Spleen (tissue), 11 donors: ENCODE data around the gene ASAP2. TPM values are rescaled to one million over a fixed set of nuclear protein-coding genes. Genes with fewer than 3 reads are reported as not detected.

Experiments
- DNase-seq: peaks from one replicate; pipeline ENCODE4 v3.0.0-alpha.2; 2020
- H3K27ac ChIP-seq, 8 donors: fragments of 200-600 bp; sonication (generic) in 7 of 8; 1 replicate in 4 of 8; 2 replicates in 4 of 8; pipeline versions ENCODE4 v1.5.0 to v1.8.0; 2016 to 2021; ENCODE audit warnings: inconsistent platforms in 4 of 8, mild to moderate bottlenecking in 4 of 8, moderate library complexity in 1 of 8
- H3K27me3 ChIP-seq, 7 donors: fragments of 200-600 bp; sonication (generic) in 6 of 7; replicated peaks in 1 of 7; 1 replicate in 4 of 7; 2 replicates in 3 of 7; pipeline versions ENCODE4 v1.5.0 to v1.8.0; 2016 to 2021; ENCODE audit warnings: inconsistent platforms in 3 of 7, mild to moderate bottlenecking in 1 of 7
- H3K36me3 ChIP-seq, 6 donors: fragments of 200-600 bp; sonication (generic) in 5 of 6; 1 replicate in 4 of 6; 2 replicates in 2 of 6; pipeline versions ENCODE4 v1.5.0 to v1.8.0; 2016 to 2021; ENCODE audit warnings: inconsistent platforms in 2 of 6
- H3K4me1 ChIP-seq, 6 donors: fragments of 200-600 bp; sonication (generic) in 5 of 6; 1 replicate in 3 of 6; 2 replicates in 3 of 6; pipeline versions ENCODE4 v1.5.0 to v1.8.0; 2016 to 2021; ENCODE audit warnings: inconsistent platforms in 3 of 6
- H3K4me3 ChIP-seq, 8 donors: fragments of 200-600 bp; sonication (generic) in 7 of 8; 1 replicate in 4 of 8; 2 replicates in 4 of 8; pipeline versions ENCODE4 v1.5.0 to v1.8.0; 2016 to 2021; ENCODE audit warnings: inconsistent platforms in 4 of 8, mild to moderate bottlenecking in 4 of 8, moderate library complexity in 2 of 8
- H3K9me3 ChIP-seq, 8 donors: fragments of 200-600 bp; sonication (generic) in 7 of 8; 1 replicate in 4 of 8; 2 replicates in 4 of 8; pipeline versions ENCODE4 v1.5.0 to v1.8.0; 2016 to 2021; ENCODE audit warnings: inconsistent platforms in 4 of 8
- POLR2A ChIP-seq, 3 donors: fragments of 450-650 bp; IDR thresholded peaks; one replicate each; pipeline ENCODE4 v1.5.1; 2017; ENCODE audit warnings: antibody characterized with exemption in 3 of 3, mild to moderate bottlenecking in 1 of 3
- POLR2AphosphoS5 ChIP-seq, 3 donors: sonication (generic); formaldehyde crosslinking; IDR thresholded peaks; one replicate each; pipeline ENCODE4 v1.5.1; 2017; ENCODE audit warnings: antibody characterized with exemption in 3 of 3
- WGBS, 5 donors: extraction: QIAGEN DNeasy Blood & Tissue Kit in 3 of 5; methylation state at CpG; one replicate each; pipeline versions ENCODE4 v1.1.5 to v1.1.7; 2013 to 2018; 5-methylcytosine and 5-hydroxymethylcytosine counted together
- intact Hi-C: fragments of 100-400 bp; cut with DNase I; formaldehyde crosslinking; loops from one replicate; pipeline ENCODE4 v1.15.0; 2023; ENCODE audit warnings: low total_unique reads
- polyA plus RNA-seq, 3 donors: library from polyadenylated mRNA; stranded (reverse); fragments of 200-250 nt; gene quantifications; one replicate each; pipeline ENCODE4 v1.2.1, GENCODE V29; 2013
- total RNA-seq, 7 donors: library from RNA; depleted of rRNA in 3 of 7; stranded (reverse); fragments of >200 nt in 3 of 7; fragmentation: NEBNext Ultra II Directional in 4 of 7; extraction: Animal tissue kit (Norgen Biotek cat#: 25700) in 4 of 7; gene quantifications; one replicate each; pipeline versions ENCODE4 v1.1.0 to v1.2.1, GENCODE V29; 2016 to 2021
- TF ChIP-seq, protein P1 (sequence below), 11 experiments: fragments of 200-600 bp in 7 of 11; fragments of 450-650 bp in 4 of 11; sonication (generic) in 4 of 11; IDR thresholded peaks in 8 of 11; conservative IDR thresholded peaks in 3 of 11; 1 replicate in 7 of 11; 2 replicates in 4 of 11; pipeline versions ENCODE4 v1.4.0 to v1.8.0; 2016 to 2021; ENCODE audit warnings: antibody characterized with exemption in 11 of 11, inconsistent platforms in 4 of 11, mild to moderate bottlenecking in 1 of 11
- donor health status: healthy with polysubstance abuse.
- donor health status: DM: no; HTN: no; CAD: no; lungs with moderate emphysema.
- donor health status: DM: no; HTN: no; CAD: no.
- donor health status: Bipolar disorder and iron deficiency.
- donor health status: healthy.
- donor health status: DM: no; HTN: no; CAD: no.
- donor health status: DM: yes; HTN: yes; CAD: no.

ASAP2 gene
- total and polyA plus RNA-seq, 10 donors = 0.93 to 3.0 (median 2.2) TPM

DNA sequence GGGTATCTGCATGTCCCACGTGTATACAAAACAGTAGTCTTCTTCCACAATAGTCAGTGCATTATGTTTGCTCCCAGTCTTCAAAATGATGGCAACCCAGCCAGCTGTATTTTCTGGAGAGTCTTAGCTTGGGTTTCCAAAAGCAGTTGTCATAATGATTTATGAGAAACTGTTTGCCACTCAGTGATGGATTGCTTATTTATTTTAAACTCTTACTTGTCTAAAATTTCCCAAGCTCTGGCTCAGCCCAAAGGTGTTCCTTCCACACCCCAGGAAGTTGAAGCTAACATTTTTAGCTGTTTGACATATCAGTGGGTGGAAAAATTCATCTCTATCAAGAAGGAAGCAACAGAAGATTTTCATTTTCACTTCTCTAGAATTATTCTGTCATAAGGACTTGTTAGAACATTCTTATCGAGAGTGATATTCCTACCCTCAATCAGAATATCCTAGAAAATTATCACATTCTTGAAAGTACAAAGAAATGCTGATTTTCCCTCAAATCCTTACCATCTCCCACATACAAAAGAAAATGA lies 78.8 kb downstream of the ASAP2 start:
- Histone ChIP-seq H3K4me3 (no peak overlapping the region), H3K9me3 (no peaks in the 10 kb centered on the region), H3K27ac (no peak overlapping the region), H3K36me3 (no peaks in the 10 kb centered on the region), H3K4me1 (no peaks in the 10 kb centered on the region), H3K27me3 (peaks cover 0 to 58% (median 4%) of the 10 kb centered on the region in 7 donors)
- DNase-seq = no peak
- TF ChIP-seq, protein P1, sequence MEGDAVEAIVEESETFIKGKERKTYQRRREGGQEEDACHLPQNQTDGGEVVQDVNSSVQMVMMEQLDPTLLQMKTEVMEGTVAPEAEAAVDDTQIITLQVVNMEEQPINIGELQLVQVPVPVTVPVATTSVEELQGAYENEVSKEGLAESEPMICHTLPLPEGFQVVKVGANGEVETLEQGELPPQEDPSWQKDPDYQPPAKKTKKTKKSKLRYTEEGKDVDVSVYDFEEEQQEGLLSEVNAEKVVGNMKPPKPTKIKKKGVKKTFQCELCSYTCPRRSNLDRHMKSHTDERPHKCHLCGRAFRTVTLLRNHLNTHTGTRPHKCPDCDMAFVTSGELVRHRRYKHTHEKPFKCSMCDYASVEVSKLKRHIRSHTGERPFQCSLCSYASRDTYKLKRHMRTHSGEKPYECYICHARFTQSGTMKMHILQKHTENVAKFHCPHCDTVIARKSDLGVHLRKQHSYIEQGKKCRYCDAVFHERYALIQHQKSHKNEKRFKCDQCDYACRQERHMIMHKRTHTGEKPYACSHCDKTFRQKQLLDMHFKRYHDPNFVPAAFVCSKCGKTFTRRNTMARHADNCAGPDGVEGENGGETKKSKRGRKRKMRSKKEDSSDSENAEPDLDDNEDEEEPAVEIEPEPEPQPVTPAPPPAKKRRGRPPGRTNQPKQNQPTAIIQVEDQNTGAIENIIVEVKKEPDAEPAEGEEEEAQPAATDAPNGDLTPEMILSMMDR (IDR thresholded peaks at IDR 0.05 in 8 of 11, conservative IDR thresholded peaks at IDR 0.05 in 3 of 11) = no peak
- TF ChIP-seq POLR2AphosphoS5 (IDR thresholded peaks at IDR 0.05) = no peak
- 62 to 86% (median 76%) methylated on average over 2 of the region's 2 CpGs for WGBS, 5 donors
- intact Hi-C loops = no loop called here

DNA sequence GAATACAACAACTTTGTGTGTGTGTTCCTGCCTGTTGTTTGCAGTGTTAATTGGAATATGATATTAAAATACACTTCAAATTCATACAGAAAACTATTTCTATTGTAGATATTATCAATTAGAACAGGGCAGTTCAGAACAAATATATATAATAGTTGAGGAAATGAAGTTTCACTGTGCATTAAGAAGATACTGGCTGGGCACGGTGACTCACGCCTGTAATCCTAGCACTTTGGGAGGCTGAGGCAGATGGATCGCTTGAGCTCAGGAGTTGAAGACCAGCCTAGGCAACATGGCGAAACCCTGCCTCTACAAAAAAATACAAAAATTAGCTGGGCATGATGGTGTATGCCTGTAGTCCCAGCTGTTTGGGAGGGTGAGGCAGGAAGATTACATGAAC lies 79.3 kb downstream of the ASAP2 start:
- Histone ChIP-seq H3K9me3 (no peaks in the 10 kb centered on the region), H3K4me1 (no peaks in the 10 kb centered on the region), H3K27ac (no peak overlapping the region), H3K4me3 (no peak overlapping the region), H3K27me3 (peaks cover 0 to 62% (median 4%) of the 10 kb centered on the region in 7 donors), H3K36me3 (no peaks in the 10 kb centered on the region)
- WGBS, 5 donors = 91 to 97% (median 92%) methylated on average over 4 of the region's 4 CpGs
- intact Hi-C loops = no loop called here
- TF ChIP-seq, protein P1 (IDR thresholded peaks at IDR 0.05 in 8 of 11, conservative IDR thresholded peaks at IDR 0.05 in 3 of 11) = no peak
- TF ChIP-seq POLR2A (IDR thresholded peaks at IDR 0.05) (no peak), POLR2AphosphoS5 (IDR thresholded peaks at IDR 0.05) (no peak)
- no peak for DNase-seq

DNA sequence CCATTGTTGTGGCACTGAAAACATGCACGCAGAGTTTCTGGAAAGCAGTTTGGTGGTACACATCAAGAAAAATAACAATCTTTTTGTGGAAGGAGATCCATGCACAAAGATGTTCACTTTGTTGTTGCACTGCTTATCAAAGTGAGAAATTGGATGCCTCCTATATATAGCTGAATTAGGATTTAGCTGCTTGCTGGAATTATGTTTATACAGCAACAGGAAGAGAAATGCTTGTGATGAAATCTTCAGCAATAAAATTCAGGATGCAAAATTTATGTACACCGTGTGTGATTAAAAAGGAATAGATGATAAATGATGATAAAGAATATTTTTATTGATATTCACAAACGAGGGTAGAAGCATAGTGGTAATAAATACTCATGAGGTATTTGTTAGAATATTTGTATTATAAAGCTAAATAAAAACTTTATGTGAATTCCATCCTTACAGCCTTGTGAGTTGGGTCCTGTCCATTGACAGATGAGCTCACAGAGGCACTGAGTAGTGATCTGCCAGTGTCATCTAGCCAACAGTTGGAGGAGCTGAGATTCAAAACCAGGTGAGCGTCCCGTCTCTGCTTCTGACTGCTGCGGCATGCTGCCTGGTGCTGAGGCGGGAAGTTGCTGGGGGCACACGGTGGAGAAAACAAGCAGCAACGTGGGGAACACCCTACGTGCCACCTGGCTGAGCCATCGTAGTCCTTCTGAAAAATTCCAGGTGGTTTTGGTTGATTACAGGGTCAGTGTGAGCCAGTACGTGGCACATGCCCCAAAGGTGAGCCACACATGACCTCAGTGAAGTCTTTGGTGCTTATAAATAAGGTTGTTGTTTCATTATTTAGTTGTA lies 80.2 kb downstream of the ASAP2 start:
- TF ChIP-seq, protein P1 (IDR thresholded peaks at IDR 0.05 in 8 of 11, conservative IDR thresholded peaks at IDR 0.05 in 3 of 11) = no peak
- TF ChIP-seq POLR2A (IDR thresholded peaks at IDR 0.05) = no peak
- TF ChIP-seq POLR2AphosphoS5 (IDR thresholded peaks at IDR 0.05) = no peak
- no peaks in the 10 kb centered on the region for H3K4me1 ChIP-seq
- 81 to 95% (median 87%) methylated on average over 12 of the region's 12 CpGs for WGBS, 5 donors
- no peaks in the 10 kb centered on the region for H3K9me3 ChIP-seq
- peaks cover 0 to 64% (median 4%) of the 10 kb centered on the region in 7 donors for H3K27me3 ChIP-seq
- DNase-seq = no peak
- no peak overlapping the region for H3K4me3 ChIP-seq
- no peak overlapping the region for H3K27ac ChIP-seq
- intact Hi-C loops = no loop called here
- no peaks in the 10 kb centered on the region for H3K36me3 ChIP-seq

DNA sequence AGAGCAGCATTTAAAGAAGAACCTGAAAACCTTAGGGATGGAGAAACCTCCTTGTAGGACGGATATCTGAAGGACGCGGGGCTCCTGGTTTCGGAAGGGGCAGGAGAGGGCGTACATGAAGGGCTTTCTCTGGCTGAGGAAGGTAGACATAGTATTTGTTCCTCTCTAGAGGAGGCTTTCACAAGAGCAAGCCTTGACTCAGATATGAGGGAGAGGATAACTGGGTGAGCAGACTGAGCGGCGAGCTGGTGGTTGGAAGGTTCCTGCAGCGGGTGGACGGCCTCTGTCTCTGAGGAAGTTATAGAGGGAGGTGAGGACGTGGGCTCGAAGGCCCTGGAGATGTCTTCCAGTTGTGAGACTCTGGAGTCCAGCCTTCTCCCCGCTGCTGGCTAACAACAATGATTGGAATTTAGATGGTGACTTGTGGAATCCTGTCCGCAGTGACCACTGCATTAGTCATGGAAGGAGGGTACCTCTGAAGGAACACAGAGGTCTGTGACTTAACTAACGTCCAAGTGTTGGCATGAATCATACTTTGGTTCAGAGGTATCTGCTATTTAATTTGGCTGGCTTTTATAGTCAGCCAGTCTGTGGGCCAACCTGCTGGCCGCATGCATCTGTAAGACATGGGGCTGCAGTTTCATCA lies 80.9 kb downstream of the ASAP2 start:
- no peaks in the 10 kb centered on the region for H3K36me3 ChIP-seq
- DNase-seq = no peak
- H3K4me1 ChIP-seq = no peaks in the 10 kb centered on the region
- peaks cover 0 to 68% (median 4%) of the 10 kb centered on the region in 7 donors for H3K27me3 ChIP-seq
- intact Hi-C loops = no loop called here
- 82 to 96% (median 87%) methylated on average over 15 of the region's 15 CpGs for WGBS, 5 donors
- no peaks in the 10 kb centered on the region for H3K9me3 ChIP-seq
- TF ChIP-seq POLR2AphosphoS5 (IDR thresholded peaks at IDR 0.05) (no peak), POLR2A (IDR thresholded peaks at IDR 0.05) (no peak)
- TF ChIP-seq, protein P1 (IDR thresholded peaks at IDR 0.05 in 8 of 11, conservative IDR thresholded peaks at IDR 0.05 in 3 of 11) = no peak
- H3K4me3 ChIP-seq = no peak overlapping the region
- no peak overlapping the region for H3K27ac ChIP-seq
